ENCODE measurements around the gene LRBA. TPM values are rescaled to one million over a fixed set of nuclear protein-coding genes. Genes with fewer than 3 reads are reported as not detected.

The LRBA gene
- total RNA-seq, 3 donors from 2014 or later (not counting 1 experiment from before 2014, with no cell fraction given), result 72.1 to 87.6 (median 83.1) TPM

- intact Hi-C loops (cut with micrococcal nuclease), result no loop called here
- Histone ChIP-seq H3K4me1 (ENCODE audit: control insufficient read depth, insufficient read depth, low read length) (no peaks in the 10 kb centered on the region), H3K27ac (ENCODE audit: low read length) (no peak overlapping the region), H3K4me3 (ENCODE audit: low read length) (no peak overlapping the region), H3K27me3 (ENCODE audit: control insufficient read depth, insufficient read depth, low read length) (no peaks in the 10 kb centered on the region), H3K9me3 (ENCODE audit: control insufficient read depth, insufficient read depth, low read length) (no peaks in the 10 kb centered on the region), H3K36me3 (ENCODE audit: control insufficient read depth, insufficient read depth, low read length) (no peaks in the 10 kb centered on the region)
- Mint-ChIP-seq H3K27ac (no peak overlapping the region), H3K4me3 (no peak overlapping the region), H3K36me3 (no peaks in the 10 kb centered on the region), H3K27me3 (ENCODE audit: low read depth in 2 of 2) (no peaks in the 10 kb centered on the region), H3K4me1 (peaks cover 7 to 9% of the 10 kb centered on the region in 2 donors), H3K9me3 (no peaks in the 10 kb centered on the region)
- TF ChIP-seq, protein P1, sequence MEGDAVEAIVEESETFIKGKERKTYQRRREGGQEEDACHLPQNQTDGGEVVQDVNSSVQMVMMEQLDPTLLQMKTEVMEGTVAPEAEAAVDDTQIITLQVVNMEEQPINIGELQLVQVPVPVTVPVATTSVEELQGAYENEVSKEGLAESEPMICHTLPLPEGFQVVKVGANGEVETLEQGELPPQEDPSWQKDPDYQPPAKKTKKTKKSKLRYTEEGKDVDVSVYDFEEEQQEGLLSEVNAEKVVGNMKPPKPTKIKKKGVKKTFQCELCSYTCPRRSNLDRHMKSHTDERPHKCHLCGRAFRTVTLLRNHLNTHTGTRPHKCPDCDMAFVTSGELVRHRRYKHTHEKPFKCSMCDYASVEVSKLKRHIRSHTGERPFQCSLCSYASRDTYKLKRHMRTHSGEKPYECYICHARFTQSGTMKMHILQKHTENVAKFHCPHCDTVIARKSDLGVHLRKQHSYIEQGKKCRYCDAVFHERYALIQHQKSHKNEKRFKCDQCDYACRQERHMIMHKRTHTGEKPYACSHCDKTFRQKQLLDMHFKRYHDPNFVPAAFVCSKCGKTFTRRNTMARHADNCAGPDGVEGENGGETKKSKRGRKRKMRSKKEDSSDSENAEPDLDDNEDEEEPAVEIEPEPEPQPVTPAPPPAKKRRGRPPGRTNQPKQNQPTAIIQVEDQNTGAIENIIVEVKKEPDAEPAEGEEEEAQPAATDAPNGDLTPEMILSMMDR (IDR thresholded peaks at IDR 0.05), result no peak
- no peak for DNase-seq
- no peak for ATAC-seq
- 82% methylated on average over 2 of the region's 3 CpGs for WGBS (ENCODE audit: insufficient coverage)
These were observed 517.5 kb downstream of the LRBA start for GRCh38 chr4:150497612-150498011.

DNA sequence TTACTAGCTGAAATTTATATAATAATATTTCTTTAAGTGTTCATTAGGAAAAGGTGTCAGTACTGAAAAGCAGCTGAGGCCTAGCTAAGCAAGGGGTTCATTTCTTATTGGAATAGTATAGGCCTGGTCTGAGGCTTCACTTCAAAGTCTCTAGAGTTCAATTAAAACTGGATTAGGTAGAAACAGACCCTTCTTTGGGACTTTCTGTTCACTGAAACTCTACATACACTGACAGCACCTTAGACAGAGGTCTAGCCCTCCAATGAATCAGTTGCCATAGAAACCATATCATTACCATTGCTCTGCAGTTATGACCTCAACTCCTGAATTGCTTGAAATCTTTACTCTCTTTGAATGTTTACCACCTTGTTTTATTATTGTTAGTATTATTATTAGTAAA, 519.5 kb downstream of the LRBA start:
- Histone ChIP-seq H3K27ac (ENCODE audit: low read length) (no peak overlapping the region), H3K4me3 (ENCODE audit: low read length) (no peak overlapping the region), H3K27me3 (ENCODE audit: control insufficient read depth, insufficient read depth, low read length) (no peaks in the 10 kb centered on the region), H3K36me3 (ENCODE audit: control insufficient read depth, insufficient read depth, low read length) (no peaks in the 10 kb centered on the region), H3K9me3 (ENCODE audit: control insufficient read depth, insufficient read depth, low read length) (no peaks in the 10 kb centered on the region), H3K4me1 (ENCODE audit: control insufficient read depth, insufficient read depth, low read length) (no peaks in the 10 kb centered on the region)
- Mint-ChIP-seq H3K36me3 (no peaks in the 10 kb centered on the region), H3K27ac (peak overlapping the region in 1 of 2 donors; percentile 8), H3K9me3 (no peaks in the 10 kb centered on the region), H3K27me3 (ENCODE audit: low read depth in 2 of 2) (no peaks in the 10 kb centered on the region), H3K4me3 (no peak overlapping the region), H3K4me1 (peaks cover 0 to 8% of the 10 kb centered on the region in 2 donors)
- ATAC-seq (no peak), DNase-seq (no peak)
- intact Hi-C loops (cut with micrococcal nuclease), result no loop called here
- TF ChIP-seq, protein P1 (IDR thresholded peaks at IDR 0.05), result no peak

- Mint-ChIP-seq H3K9me3 (no peaks in the 10 kb centered on the region), H3K27ac (no peak overlapping the region), H3K4me3 (no peak overlapping the region), H3K4me1 (peaks cover 0 to 8% of the 10 kb centered on the region in 2 donors), H3K36me3 (no peaks in the 10 kb centered on the region), H3K27me3 (ENCODE audit: low read depth in 2 of 2) (no peaks in the 10 kb centered on the region)
- intact Hi-C loops (cut with micrococcal nuclease), result no loop called here
- H3K4me3 ChIP-seq (ENCODE audit: low read length), result no peak overlapping the region
- ATAC-seq, result no peak
- 100% methylated on average over 1 of the region's 2 CpGs for WGBS (ENCODE audit: insufficient coverage)
- H3K4me1 ChIP-seq (ENCODE audit: control insufficient read depth, insufficient read depth, low read length), result no peaks in the 10 kb centered on the region
- DNase-seq, result no peak
- no peaks in the 10 kb centered on the region for H3K36me3 ChIP-seq (ENCODE audit: control insufficient read depth, insufficient read depth, low read length)
- H3K27me3 ChIP-seq (ENCODE audit: control insufficient read depth, insufficient read depth, low read length), result no peaks in the 10 kb centered on the region
- TF ChIP-seq, protein P1 (IDR thresholded peaks at IDR 0.05), result no peak
- H3K9me3 ChIP-seq (ENCODE audit: control insufficient read depth, insufficient read depth, low read length), result no peaks in the 10 kb centered on the region
- H3K27ac ChIP-seq (ENCODE audit: low read length), result no peak overlapping the region
These were observed 521.2 kb downstream of the LRBA start for GRCh38 chr4:150493851-150494250.

All from natural killer cell (primary cell).